Activated CD4-positive, alpha-beta T cell treated with anti-CD3 and anti-CD28 coated beads, Interleukin-2, amount 50 U/mL, for 4 hours (primary cell): ENCODE results near the gene MASTL.

Experiments
- DNase-seq, 2 experiments: peaks; one replicate each; pipeline ENCODE4 v3.0.0-alpha.2; 2020

MASTL gene

DNA sequence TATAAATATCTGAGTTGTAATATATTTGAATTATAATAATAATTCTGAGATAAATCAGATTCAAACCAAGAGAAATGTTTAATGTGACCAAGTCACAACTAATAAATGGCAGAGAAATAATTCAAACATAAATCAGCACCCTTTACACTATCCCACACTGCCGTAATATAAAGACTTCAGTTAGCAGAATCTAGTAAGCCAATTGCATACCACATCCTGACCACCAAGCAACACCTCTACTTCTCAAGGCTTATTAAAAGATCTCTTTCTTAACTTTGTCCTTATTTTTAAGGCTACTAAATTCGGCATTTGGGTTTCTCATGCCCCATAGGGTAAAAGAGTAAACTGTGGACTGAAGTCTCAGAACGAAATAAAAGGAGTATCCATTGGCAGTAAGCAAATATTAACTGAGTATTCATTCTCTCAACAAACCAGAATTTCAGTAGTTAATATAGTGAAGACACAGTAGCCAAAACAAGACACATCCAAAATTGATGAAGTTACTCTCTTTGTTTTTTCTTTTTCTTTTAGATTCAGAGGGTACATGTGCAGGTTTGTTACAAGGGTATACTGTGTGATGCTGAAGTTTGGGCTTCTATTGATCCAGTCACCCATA, 70.6 kb downstream of the MASTL start:
- no peak for DNase-seq

DNA sequence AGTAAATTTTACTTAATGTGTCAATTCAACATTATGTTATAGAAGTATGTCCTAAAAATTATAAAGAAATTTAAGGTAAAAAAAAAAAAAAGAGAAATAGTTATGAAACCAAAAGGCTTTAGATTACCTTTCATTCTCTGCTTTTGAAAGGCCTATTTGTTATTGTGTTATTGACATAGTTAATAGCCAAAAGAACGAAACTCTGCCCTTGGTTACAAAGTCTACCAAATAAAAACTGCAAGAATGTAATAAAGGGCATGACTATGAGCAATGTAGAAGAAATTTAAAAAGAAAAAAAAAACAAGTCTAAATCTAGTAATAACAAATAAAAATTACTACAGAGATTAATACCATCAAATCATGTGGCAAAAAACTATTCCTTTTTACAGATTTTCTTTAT, 74.9 kb downstream of the MASTL start:
- no peak for DNase-seq

DNA sequence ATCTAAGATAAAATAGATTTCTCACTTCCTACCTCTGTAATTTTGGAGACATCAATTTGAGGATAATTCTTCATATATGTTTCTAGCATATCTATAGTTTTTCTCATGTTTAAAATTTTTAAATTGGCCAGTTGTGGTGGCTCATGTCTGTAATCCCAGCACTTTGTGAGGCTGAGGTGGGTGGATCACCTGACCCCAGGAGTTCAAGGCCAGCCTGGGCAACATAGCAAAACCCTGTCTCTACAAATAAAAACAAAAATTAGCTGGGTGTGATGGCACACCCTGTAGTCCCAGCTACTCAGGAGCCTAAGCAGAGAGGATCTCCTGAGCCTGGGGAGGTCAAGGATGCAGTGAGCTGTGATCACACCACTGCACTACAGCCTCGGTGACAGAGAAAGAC, 80.6 kb downstream of the MASTL start:
- DNase-seq: no peak
